IPS-15b (cell line): Measurements from ENCODE around the gene OR2T8.

ENCODE experiments used
- H3K27me3 ChIP-seq: one replicate; pipeline ENCODE4 v1.6.1; 2013; ENCODE audit warnings: low read length; ENCODE audit not compliant: control insufficient read depth, insufficient read depth
- H3K36me3 ChIP-seq: one replicate; pipeline ENCODE4 v1.6.1; 2013; ENCODE audit warnings: low read length; ENCODE audit not compliant: control insufficient read depth, insufficient read depth
- H3K4me1 ChIP-seq: one replicate; pipeline ENCODE4 v1.6.1; 2013; ENCODE audit warnings: mild to moderate bottlenecking, low read length; ENCODE audit not compliant: control insufficient read depth, insufficient read depth
- H3K4me3 ChIP-seq: one replicate; pipeline ENCODE4 v1.5.1; 2013; ENCODE audit warnings: low read depth, low read length
- H3K9ac ChIP-seq: one replicate; pipeline ENCODE4 v1.6.1; 2013; ENCODE audit warnings: low read depth, mild to moderate bottlenecking, low read length
- H3K9me3 ChIP-seq: one replicate; pipeline ENCODE4 v1.6.1; 2013; ENCODE audit warnings: mild to moderate bottlenecking, low read length; ENCODE audit not compliant: control insufficient read depth, insufficient read depth

OR2T8 gene

GRCh38 chr1:247962911-247963588, 43.0 kb downstream of the OR2T8 start:
- Histone ChIP-seq H3K4me1 (no peaks in the 10 kb centered on the region), H3K9me3 (peaks cover 23% of the 10 kb centered on the region), H3K27me3 (no peaks in the 10 kb centered on the region), H3K9ac (no peak overlapping the region), H3K36me3 (no peaks in the 10 kb centered on the region), H3K4me3 (no peak overlapping the region)

GRCh38 chr1:247964933-247965332, 44.9 kb downstream of the OR2T8 start, which contains the start of gene OR2AK2:
Gene OR2AK2 (plus strand): TSS chr1:247965233. CDS start chr1:247965377, 144 bp downstream.
- Histone ChIP-seq H3K27me3 (no peaks in the 10 kb centered on the region), H3K36me3 (no peaks in the 10 kb centered on the region), H3K4me3 (no peak within 1 kb of the TSS), H3K4me1 (no peaks in the 10 kb centered on the region), H3K9me3 (peaks cover 23% of the 10 kb centered on the region), H3K9ac (no peak within 1 kb of the TSS)

DNA sequence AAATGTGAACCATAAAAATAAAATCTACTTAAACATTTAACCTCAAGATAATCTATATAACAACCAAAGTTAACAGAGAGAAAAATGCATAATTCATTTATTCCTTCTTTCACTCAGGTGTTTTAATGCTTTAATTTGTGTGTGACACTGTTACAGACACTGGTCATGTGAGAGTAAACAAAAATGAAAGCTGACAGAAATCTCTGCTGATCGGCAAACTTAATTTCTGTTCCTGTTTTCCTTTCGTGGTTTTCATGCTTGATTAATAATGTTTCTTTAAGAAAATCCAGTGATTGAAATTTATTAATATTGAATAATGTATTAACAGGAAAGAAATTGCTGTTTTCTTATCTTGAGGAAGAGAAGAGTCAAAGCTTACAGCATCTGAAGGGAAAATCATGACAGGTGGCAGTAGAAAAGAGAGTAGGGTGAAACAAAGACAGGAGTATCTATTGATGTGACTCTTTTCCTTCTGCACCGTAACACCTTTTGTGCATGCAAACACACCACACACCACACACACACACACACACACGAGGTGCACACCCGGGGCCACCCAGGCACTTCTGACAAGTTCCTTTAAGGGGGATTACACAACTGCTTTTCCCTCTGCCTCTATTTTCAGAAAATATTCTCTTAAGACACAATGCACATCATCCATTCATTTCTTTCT, 46.6 kb downstream of the OR2T8 start:
- Histone ChIP-seq H3K4me3 (no peak overlapping the region), H3K9me3 (peaks cover 16% of the 10 kb centered on the region), H3K27me3 (no peaks in the 10 kb centered on the region), H3K9ac (no peak overlapping the region), H3K4me1 (no peaks in the 10 kb centered on the region), H3K36me3 (no peaks in the 10 kb centered on the region)
